GM23248 (cell line): ENCODE measurements around the gene PKNOX2.

Source experiments
- EZH2 ChIP-seq: fragments of 200-600 bp; sonication (generic); IDR thresholded peaks from 2 replicates; pipeline ENCODE4 v1.6.1; 2018; ENCODE audit warnings: antibody characterized with exemption, mild to moderate bottlenecking; ENCODE audit not compliant: insufficient read depth, poor library complexity, severe bottlenecking
- EZH2phosphoT487 ChIP-seq: fragments of 200-600 bp; sonication (generic); IDR thresholded peaks from 2 replicates; pipeline ENCODE4 v1.6.1; 2018; ENCODE audit warnings: antibody characterized with exemption, moderate library complexity, mild to moderate bottlenecking, low read depth; ENCODE audit not compliant: insufficient read depth

GRCh38 chr11:125431009-125431408, 266.5 kb downstream of the PKNOX2 start:
- TF ChIP-seq EZH2, result no peak
- no peak for TF ChIP-seq EZH2phosphoT487
